Lower lobe of right lung (tissue), 2 donors: ENCODE measurements around the gene MSMO1. TPM values are rescaled to one million over a fixed set of nuclear protein-coding genes. Genes with fewer than 3 reads are reported as not detected.
A peak's percentile ranks its signal among the peaks of the same experiment; 100 is the strongest.

Experiments used
- ATAC-seq, 2 donors: fragments of 200-7000 bp; cut with Tn5 transposase; one replicate each; pipeline ENCODE4 v1.9.1; 2020 to 2022; ENCODE audit warnings: mild to moderate bottlenecking in 2 of 2, moderate library complexity in 2 of 2
- DNase-seq: peaks from one replicate; pipeline ENCODE4 v3.0.0-alpha.2; 2020
- H3K27ac ChIP-seq: fragments of 200-600 bp; one replicate; pipeline ENCODE4 v1.8.0; 2022
- H3K27me3 ChIP-seq: fragments of 200-600 bp; one replicate; pipeline ENCODE4 v1.8.0; 2022; ENCODE audit warnings: low read depth
- H3K36me3 ChIP-seq: fragments of 200-600 bp; one replicate; pipeline ENCODE4 v1.8.0; 2022; ENCODE audit warnings: mild to moderate bottlenecking
- H3K4me1 ChIP-seq: fragments of 200-600 bp; one replicate; pipeline ENCODE4 v1.8.0; 2022
- H3K4me3 ChIP-seq: fragments of 200-600 bp; one replicate; pipeline ENCODE4 v1.8.0; 2022; ENCODE audit warnings: mild to moderate bottlenecking
- H3K9me3 ChIP-seq: fragments of 200-600 bp; one replicate; pipeline ENCODE4 v1.8.0; 2022
- CTCF ChIP-seq: fragments of 200-600 bp; IDR thresholded peaks from one replicate; pipeline ENCODE4 v1.8.0; 2022; ENCODE audit warnings: antibody characterized with exemption, mild to moderate bottlenecking
- intact Hi-C: fragments of 100-400 bp; cut with DNase I; formaldehyde crosslinking; loops from one replicate; pipeline ENCODE4 v1.11.0; 2022
- total RNA-seq: library from RNA; stranded (reverse); fragmentation: NEBNext Ultra II Directional; extraction: Animal tissue kit (Norgen Biotek cat#: 25700); gene quantifications from one replicate; pipeline ENCODE4 v1.2.1, GENCODE V29; 2021
- donor health status: DM: no; HTN: yes; CAD: no; lungs with severe emphysema.

MSMO1 gene
- total RNA-seq, 1 donor from 2014 or later: 138 TPM

- ATAC-seq: no peak
- H3K36me3 ChIP-seq: no peaks in the 10 kb centered on the region
Observed at GRCh38 chr4:165368567-165368966, 41.1 kb downstream of the MSMO1 start.

GRCh38 chr4:165369522-165369921 lies 42.1 kb downstream of the MSMO1 start:
- Histone ChIP-seq H3K4me3 (no peak overlapping the region), H3K27ac (no peak overlapping the region), H3K9me3 (no peaks in the 10 kb centered on the region), H3K36me3 (no peaks in the 10 kb centered on the region), H3K4me1 (no peaks in the 10 kb centered on the region), H3K27me3 (no peaks in the 10 kb centered on the region)
- ATAC-seq: no peak
- intact Hi-C loops: no loop called here
- no peak for DNase-seq
- no peak for TF ChIP-seq CTCF

More at GRCh38 chr4:165368567-165368966, 41.1 kb downstream of the MSMO1 start:
- intact Hi-C loops: no loop called here
- Histone ChIP-seq H3K4me1 (no peaks in the 10 kb centered on the region), H3K4me3 (no peak overlapping the region), H3K27me3 (no peaks in the 10 kb centered on the region), H3K9me3 (no peaks in the 10 kb centered on the region), H3K27ac (no peak overlapping the region)
- DNase-seq: no peak
- TF ChIP-seq CTCF: no peak

GRCh38 chr4:165370530-165370929 lies 43.1 kb downstream of the MSMO1 start:
- no peak for TF ChIP-seq CTCF
- ATAC-seq: no peak
- no peak for DNase-seq
- H3K36me3 ChIP-seq: no peaks in the 10 kb centered on the region
- no peaks in the 10 kb centered on the region for H3K4me1 ChIP-seq
- no peaks in the 10 kb centered on the region for H3K9me3 ChIP-seq
- no peak overlapping the region for H3K4me3 ChIP-seq
- no peak overlapping the region for H3K27ac ChIP-seq
- intact Hi-C loops: no loop called here
- no peaks in the 10 kb centered on the region for H3K27me3 ChIP-seq

- TF ChIP-seq CTCF: no peak
- H3K4me3 ChIP-seq: no peak overlapping the region
- intact Hi-C loops: no loop called here
- H3K36me3 ChIP-seq: no peaks in the 10 kb centered on the region
- no peak for DNase-seq
- ATAC-seq: no peak
- H3K4me1 ChIP-seq: no peaks in the 10 kb centered on the region
- H3K9me3 ChIP-seq: no peaks in the 10 kb centered on the region
- H3K27ac ChIP-seq: no peak overlapping the region
- H3K27me3 ChIP-seq: peaks cover 7% of the 10 kb centered on the region
Observed at GRCh38 chr4:165375465-165375864, 48.0 kb downstream of the MSMO1 start.

GRCh38 chr4:165378398-165378744 lies 50.9 kb downstream of the MSMO1 start:
- H3K4me3 ChIP-seq: peak overlapping the region; percentile 55
- H3K9me3 ChIP-seq: no peaks in the 10 kb centered on the region
- H3K4me1 ChIP-seq: no peaks in the 10 kb centered on the region
- intact Hi-C loops: no loop called here
- no peak for ATAC-seq
- no peak for DNase-seq
- TF ChIP-seq CTCF: no peak
- no peaks in the 10 kb centered on the region for H3K36me3 ChIP-seq
- H3K27me3 ChIP-seq: peaks cover 7% of the 10 kb centered on the region
- H3K27ac ChIP-seq: no peak overlapping the region
